BE2C (cell line): ENCODE data around the gene TBX5.

ENCODE experiments used
- DNase-seq: peaks from one replicate; pipeline ENCODE4 v3.0.0-alpha.2; 2020
- H3K27me3 ChIP-seq: fragments of 250-450 bp; sonication (Bioruptor Pico); 2 replicates; pipeline ENCODE4 v1.5.1; 2020; ENCODE audit warnings: mild to moderate bottlenecking
- H3K36me3 ChIP-seq: fragments of 250-450 bp; sonication (Bioruptor Pico); 2 replicates; pipeline ENCODE4 v1.5.1; 2020; ENCODE audit warnings: mild to moderate bottlenecking
- H3K4me1 ChIP-seq: fragments of 250-450 bp; sonication (Bioruptor Pico); 2 replicates; pipeline ENCODE4 v1.5.1; 2020
- H3K4me3 ChIP-seq: 2 replicates; pipeline ENCODE4 v1.5.1; 2011; ENCODE audit warnings: low read depth, low read length
- H3K9me3 ChIP-seq: fragments of 250-450 bp; sonication (Bioruptor Pico); 2 replicates; pipeline ENCODE4 v1.5.1; 2020
- TF ChIP-seq, protein P1 (sequence below): IDR thresholded peaks from 2 replicates; pipeline ENCODE4 v1.5.1; 2012; ENCODE audit warnings: mild to moderate bottlenecking, low read depth, low read length

TBX5 gene

DNA sequence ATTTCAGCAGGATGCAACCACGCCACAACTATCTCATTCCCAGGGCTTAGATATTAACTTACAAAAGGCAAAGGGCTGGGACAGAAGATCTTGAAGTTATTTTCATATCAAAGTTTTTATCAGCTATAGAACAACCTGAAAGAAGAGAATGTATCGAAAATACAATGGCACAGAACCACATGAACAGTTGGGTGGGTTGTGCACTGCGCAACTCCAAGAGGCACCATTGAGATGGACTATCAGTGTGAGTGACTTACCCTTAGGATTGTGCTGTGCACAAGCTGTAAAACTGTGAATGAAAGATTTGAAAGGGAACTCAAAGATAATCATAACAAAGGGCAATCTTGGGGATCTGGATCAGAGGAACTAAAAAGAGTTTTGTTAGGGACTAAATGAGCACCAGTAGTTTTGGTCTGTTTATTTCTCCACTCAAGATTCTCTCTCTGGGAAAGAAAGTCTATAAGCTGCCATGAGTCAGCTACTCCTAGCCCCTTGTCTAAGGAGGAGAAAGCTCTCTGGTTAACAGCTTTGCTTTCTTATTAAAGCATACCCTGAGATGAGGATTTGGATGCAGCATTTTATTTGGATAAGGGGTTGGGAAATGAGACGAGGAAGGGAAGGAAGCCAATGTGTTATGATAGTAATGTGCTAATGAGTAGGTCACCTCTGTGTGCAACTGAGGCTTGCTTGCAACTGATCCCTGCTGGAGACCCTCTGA, 62.2 kb downstream of the TBX5 start:
- H3K27me3 ChIP-seq: peaks cover 6% of the 10 kb centered on the region
- H3K9me3 ChIP-seq: no peaks in the 10 kb centered on the region
- TF ChIP-seq, protein P1, sequence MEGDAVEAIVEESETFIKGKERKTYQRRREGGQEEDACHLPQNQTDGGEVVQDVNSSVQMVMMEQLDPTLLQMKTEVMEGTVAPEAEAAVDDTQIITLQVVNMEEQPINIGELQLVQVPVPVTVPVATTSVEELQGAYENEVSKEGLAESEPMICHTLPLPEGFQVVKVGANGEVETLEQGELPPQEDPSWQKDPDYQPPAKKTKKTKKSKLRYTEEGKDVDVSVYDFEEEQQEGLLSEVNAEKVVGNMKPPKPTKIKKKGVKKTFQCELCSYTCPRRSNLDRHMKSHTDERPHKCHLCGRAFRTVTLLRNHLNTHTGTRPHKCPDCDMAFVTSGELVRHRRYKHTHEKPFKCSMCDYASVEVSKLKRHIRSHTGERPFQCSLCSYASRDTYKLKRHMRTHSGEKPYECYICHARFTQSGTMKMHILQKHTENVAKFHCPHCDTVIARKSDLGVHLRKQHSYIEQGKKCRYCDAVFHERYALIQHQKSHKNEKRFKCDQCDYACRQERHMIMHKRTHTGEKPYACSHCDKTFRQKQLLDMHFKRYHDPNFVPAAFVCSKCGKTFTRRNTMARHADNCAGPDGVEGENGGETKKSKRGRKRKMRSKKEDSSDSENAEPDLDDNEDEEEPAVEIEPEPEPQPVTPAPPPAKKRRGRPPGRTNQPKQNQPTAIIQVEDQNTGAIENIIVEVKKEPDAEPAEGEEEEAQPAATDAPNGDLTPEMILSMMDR: no peak
- H3K36me3 ChIP-seq: no peaks in the 10 kb centered on the region
- H3K4me3 ChIP-seq: no peak overlapping the region
- DNase-seq: no peak
- no peaks in the 10 kb centered on the region for H3K4me1 ChIP-seq

DNA sequence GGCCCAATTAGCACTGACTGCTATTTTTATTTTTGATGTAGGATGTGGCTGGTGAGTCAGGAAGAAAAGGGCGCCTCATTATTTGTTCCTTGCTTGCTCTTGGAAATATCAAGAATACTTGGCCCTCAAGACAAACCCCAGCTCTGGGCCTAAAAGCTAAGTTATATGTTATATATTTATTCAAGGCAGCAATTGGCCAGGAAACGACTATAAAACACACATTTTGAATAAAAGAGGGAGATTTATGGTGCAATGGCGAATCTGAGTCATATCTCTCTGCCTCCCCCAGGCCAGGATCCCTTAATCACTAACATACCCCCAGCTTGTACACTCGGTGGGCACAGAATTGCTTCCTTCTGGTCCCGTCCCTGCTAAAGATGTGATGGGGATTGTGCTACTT, 63.3 kb downstream of the TBX5 start:
- no peak for DNase-seq
- TF ChIP-seq, protein P1: no peak

DNA sequence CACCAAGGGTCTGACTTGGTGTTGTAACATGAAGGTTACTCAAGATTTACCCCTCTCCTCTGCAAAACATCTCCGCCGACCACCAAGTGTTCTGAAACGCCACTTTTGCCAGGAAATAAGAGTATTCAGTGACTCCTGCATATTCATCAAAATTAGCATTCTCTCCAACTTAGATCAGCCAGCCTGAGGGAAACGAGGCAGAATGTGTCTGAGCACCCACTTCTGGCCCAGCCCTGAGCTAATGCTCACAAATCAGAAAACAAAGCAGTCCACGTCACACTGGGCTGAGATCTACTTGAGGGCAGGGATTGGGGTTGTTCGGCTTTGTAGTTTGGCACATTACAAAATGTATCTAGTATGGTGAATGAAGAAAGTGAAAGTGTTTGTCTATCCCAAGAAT, 64.3 kb downstream of the TBX5 start:
- no peak for DNase-seq
- TF ChIP-seq, protein P1: no peak

More for the DNA sequence above, 63.3 kb downstream of the TBX5 start:
- Histone ChIP-seq H3K9me3 (no peaks in the 10 kb centered on the region), H3K27me3 (peaks cover 6% of the 10 kb centered on the region), H3K4me3 (no peak overlapping the region), H3K4me1 (no peaks in the 10 kb centered on the region), H3K36me3 (no peaks in the 10 kb centered on the region)

DNA sequence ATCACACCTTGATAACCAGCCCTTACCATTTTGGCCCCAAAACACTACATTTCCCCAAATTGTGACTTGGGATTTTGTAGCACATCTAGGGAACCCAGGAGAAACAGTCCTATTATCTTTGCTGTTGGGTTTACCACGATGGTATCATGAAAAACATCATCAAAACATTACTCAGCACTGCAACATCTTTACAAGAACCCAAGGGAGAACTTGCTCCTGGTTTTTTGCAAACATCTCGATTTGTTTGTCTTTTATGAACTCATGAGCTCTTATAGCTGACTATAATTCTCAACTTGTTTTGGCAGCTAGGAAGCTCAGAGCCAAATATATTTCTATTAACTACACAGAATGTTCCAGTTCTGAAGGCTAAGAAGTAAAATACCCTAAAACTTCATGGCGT, 65.7 kb downstream of the TBX5 start:
- H3K27me3 ChIP-seq: peaks cover 6% of the 10 kb centered on the region
- no peak for DNase-seq
- TF ChIP-seq, protein P1: no peak
- H3K36me3 ChIP-seq: no peaks in the 10 kb centered on the region
- no peaks in the 10 kb centered on the region for H3K4me1 ChIP-seq
- H3K4me3 ChIP-seq: no peak overlapping the region
- H3K9me3 ChIP-seq: no peaks in the 10 kb centered on the region

More for the DNA sequence above, 64.3 kb downstream of the TBX5 start:
- Histone ChIP-seq H3K27me3 (peaks cover 6% of the 10 kb centered on the region), H3K4me3 (no peak overlapping the region), H3K4me1 (no peaks in the 10 kb centered on the region), H3K9me3 (no peaks in the 10 kb centered on the region), H3K36me3 (no peaks in the 10 kb centered on the region)

DNA sequence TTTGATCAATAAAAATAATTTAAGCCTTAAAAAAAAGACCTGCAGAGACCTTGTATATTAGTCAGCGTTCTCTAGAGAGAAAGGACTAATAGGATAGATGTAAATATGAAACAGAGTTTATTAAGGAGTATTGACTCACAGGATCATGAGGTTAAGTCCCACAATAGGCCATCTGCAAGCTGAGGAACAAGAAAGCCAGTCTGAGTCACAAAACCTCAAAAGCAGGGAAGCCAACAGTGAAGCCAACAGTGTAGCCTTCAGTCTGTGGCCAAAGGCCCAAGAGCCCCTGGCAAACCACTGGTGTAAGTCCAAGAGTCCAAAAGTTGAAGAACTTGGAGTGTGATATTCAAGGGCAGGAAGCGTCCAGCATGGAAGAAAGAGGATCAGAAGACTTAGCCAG, 66.3 kb downstream of the TBX5 start:
- no peak for DNase-seq
- Histone ChIP-seq H3K36me3 (no peaks in the 10 kb centered on the region), H3K4me3 (no peak overlapping the region), H3K27me3 (peaks cover 6% of the 10 kb centered on the region), H3K9me3 (no peaks in the 10 kb centered on the region), H3K4me1 (no peaks in the 10 kb centered on the region)
- TF ChIP-seq, protein P1: no peak

DNA sequence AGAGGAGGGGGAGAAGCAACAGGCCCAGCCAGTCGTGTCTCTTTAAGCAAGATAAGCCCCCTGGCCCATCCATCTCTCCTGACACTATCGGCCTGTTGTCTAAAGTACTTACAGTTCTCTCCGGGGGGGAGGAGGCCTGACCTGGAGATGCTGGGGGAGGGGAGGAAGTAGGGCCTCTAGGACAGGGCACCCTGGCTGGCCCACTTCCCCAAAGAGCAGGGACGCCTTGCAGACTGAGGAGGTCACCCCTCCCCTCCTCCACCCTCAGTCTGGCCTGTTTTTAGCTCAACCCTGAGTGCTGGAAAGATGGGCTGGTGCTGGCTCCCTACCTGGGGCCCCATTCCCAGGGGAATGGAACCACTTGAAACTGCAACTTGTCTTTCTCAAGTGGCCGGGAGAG, 70.3 kb downstream of the TBX5 start:
- Histone ChIP-seq H3K9me3 (no peaks in the 10 kb centered on the region), H3K36me3 (no peaks in the 10 kb centered on the region), H3K4me1 (no peaks in the 10 kb centered on the region), H3K4me3 (no peak overlapping the region), H3K27me3 (no peaks in the 10 kb centered on the region; the same call in 1 of the 2 replicates)
- TF ChIP-seq, protein P1: no peak
- peak; percentile 12 for DNase-seq
